Measurements from ENCODE around the gene DBF4.
A peak's percentile ranks its signal among the peaks of the same experiment; 100 is the strongest.
"Not testable (repeated sequence)": the region's sequence is repeated elsewhere in the genome, so short reads cannot be mapped to it uniquely, and the experiment has no call there.

DBF4 gene

GRCh38 chr7:87885018-87885417 lies 8.7 kb downstream of the DBF4 start:
- DNase-seq, result no peak

- peak; percentile 16 for DNase-seq
Observed at GRCh38 chr7:87886875-87887274, 10.6 kb downstream of the DBF4 start.

GRCh38 chr7:87895363-87895762 lies 19.1 kb downstream of the DBF4 start:
- DNase-seq, result no peak

- no peak for DNase-seq
Observed at GRCh38 chr7:87899255-87899654, 23.0 kb downstream of the DBF4 start.

- DNase-seq, result not testable (repeated sequence)
Observed at GRCh38 chr7:87907136-87907906, 31.0 kb downstream of the DBF4 start.

- DNase-seq, result not testable (repeated sequence)
Observed at GRCh38 chr7:87908814-87909213, 32.5 kb downstream of the DBF4 start.

- no peak for DNase-seq
Observed at GRCh38 chr7:87912121-87912520, 35.8 kb downstream of the DBF4 start.

GRCh38 chr7:87918740-87919139 lies 42.4 kb downstream of the DBF4 start:
- DNase-seq, result no peak

- DNase-seq, result no peak
Observed at GRCh38 chr7:87919875-87920274, 43.6 kb downstream of the DBF4 start.

GRCh38 chr7:87920578-87920977 lies 44.3 kb downstream of the DBF4 start:
- DNase-seq, result no peak

- DNase-seq, result not testable (repeated sequence)
Observed at GRCh38 chr7:87922759-87923395, 46.6 kb downstream of the DBF4 start.

GRCh38 chr7:87926581-87927461 lies 50.5 kb downstream of the DBF4 start:
- DNase-seq, result peak; percentile 6

GRCh38 chr7:87933605-87933952 lies 57.3 kb downstream of the DBF4 start:
- DNase-seq, result no peak

GRCh38 chr7:87933953-87934698 lies 57.8 kb downstream of the DBF4 start, which contains the start of gene ADAM22:
Gene ADAM22 (plus strand): TSS chr7:87934251. CDS start chr7:87934466, 215 bp downstream.
- DNase-seq, result peak; percentile 94

- peak; percentile 5 for DNase-seq
Observed at GRCh38 chr7:87934699-87935383, 58.5 kb downstream of the DBF4 start.

- DNase-seq, result no peak
Observed at GRCh38 chr7:87935384-87935706, 59.1 kb downstream of the DBF4 start.

- no peak for DNase-seq
Observed at GRCh38 chr7:87941138-87941537, 64.8 kb downstream of the DBF4 start.

- DNase-seq, result no peak
Observed at GRCh38 chr7:87944547-87944946, 68.3 kb downstream of the DBF4 start.

GRCh38 chr7:87945926-87946325 lies 69.6 kb downstream of the DBF4 start:
- not testable (repeated sequence) for DNase-seq

GRCh38 chr7:87948371-87948770 lies 72.1 kb downstream of the DBF4 start:
- DNase-seq, result no peak
